Measurements from ENCODE around the gene LCMT2.

LCMT2 gene

DNA sequence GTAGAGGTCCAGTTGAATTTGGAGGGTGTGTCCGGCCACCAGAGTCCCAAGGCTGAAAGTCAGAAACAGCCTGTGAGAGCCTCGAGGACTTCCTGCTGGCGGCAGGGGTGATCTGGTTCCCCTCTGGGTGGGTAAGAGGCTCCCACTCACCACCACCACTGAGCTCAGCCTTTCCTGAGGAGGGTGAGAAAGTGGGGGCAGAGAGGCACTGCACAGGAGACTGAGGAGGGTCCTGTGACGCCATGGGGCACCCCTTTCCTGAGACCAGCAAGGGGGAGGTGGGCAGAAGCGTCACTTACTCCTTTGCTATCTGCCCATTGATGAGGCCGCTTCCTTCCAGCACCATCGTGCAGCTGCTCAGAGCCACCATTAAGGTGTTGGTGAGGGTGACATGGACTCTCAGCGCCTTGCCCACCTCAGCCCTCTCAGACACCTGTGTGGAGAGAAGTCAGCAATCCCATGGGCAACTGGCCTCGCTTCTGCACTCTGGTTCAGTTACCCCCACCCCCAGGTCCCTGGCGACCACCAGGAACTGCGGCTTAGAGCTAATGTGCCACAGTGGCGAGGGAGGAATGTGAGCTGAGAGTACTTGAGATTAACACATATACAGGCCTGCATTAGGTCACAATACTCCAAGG is 53.7 kb downstream of the LCMT2 start:
- Histone ChIP-seq H3K27me3 (replicated peaks; ENCODE audit: insufficient read depth, low read length) (no peaks in the 10 kb centered on the region), H2AFZ (ENCODE audit: low read length) (no peak overlapping the region)
- TF ChIP-seq EZH2phosphoT487 (IDR thresholded peaks at IDR 0.05; ENCODE audit: low read length) (no peak), EZH2 (optimal IDR thresholded peaks at IDR 0.05; ENCODE audit: low read depth, low read length) (no peak)
- TF ChIP-seq, protein P1, sequence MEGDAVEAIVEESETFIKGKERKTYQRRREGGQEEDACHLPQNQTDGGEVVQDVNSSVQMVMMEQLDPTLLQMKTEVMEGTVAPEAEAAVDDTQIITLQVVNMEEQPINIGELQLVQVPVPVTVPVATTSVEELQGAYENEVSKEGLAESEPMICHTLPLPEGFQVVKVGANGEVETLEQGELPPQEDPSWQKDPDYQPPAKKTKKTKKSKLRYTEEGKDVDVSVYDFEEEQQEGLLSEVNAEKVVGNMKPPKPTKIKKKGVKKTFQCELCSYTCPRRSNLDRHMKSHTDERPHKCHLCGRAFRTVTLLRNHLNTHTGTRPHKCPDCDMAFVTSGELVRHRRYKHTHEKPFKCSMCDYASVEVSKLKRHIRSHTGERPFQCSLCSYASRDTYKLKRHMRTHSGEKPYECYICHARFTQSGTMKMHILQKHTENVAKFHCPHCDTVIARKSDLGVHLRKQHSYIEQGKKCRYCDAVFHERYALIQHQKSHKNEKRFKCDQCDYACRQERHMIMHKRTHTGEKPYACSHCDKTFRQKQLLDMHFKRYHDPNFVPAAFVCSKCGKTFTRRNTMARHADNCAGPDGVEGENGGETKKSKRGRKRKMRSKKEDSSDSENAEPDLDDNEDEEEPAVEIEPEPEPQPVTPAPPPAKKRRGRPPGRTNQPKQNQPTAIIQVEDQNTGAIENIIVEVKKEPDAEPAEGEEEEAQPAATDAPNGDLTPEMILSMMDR (IDR thresholded peaks at IDR 0.05; ENCODE audit: low read length), result no peak

DNA sequence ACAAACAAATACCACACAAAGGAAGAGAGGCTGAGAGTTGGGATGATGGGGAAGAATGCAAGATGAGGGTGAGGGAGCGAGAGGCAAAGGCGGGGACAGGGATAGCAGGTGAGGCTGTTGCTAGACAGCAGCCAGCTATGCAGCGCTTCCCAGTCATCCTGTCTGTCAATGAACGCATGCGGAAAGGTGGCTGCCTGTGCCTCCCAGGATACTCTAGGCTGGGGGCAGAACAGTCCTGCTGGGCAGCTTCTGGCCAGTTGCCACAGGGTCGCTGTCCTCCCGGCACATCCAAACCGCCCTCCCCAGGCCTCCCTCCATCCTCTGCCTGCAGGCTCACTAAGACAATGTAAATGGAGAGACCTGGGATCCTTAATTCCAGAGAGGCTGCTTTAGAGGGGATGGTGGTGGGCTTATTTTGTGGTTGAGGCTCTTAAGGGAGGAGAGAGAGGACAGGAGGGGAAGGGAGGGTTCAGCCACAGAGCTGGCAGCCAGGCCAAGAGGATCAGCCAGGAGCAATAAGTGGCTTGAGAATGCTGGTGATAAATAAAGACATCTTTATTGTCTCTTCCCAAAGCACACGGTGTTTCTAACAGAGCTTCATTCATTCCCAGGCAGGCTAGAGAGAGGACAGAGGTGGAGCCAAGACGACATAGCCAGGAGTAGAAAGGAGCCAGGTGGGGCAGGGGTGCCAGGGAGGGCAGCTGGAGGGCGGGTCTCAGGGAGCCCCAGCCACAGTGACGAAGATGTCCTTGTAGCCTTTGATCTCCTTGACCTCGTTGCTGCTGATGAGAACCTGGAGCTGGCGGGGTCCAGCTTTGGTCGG is 54.4 kb downstream of the LCMT2 start:
- peaks cover 1% of the 10 kb centered on the region; the same call in 1 of the 2 replicates for H3K4me1 ChIP-seq (ENCODE audit: low read length)
- no peaks in the 10 kb centered on the region for H3K9me2 ChIP-seq (replicated peaks; ENCODE audit: insufficient read depth, low read length)
- H3F3A ChIP-seq (ENCODE audit: insufficient read depth, low read length), result no peaks in the 10 kb centered on the region
- H3K79me2 ChIP-seq (ENCODE audit: low read length), result no peaks in the 10 kb centered on the region
- H2AFZ ChIP-seq (ENCODE audit: low read length), result no peak overlapping the region
- no peak overlapping the region for H3K9ac ChIP-seq (ENCODE audit: low read length)
- no peaks in the 10 kb centered on the region for H4K20me1 ChIP-seq (ENCODE audit: insufficient read depth, low read length)
- H3K27me3 ChIP-seq (replicated peaks; ENCODE audit: insufficient read depth, low read length), result no peaks in the 10 kb centered on the region
- no peak overlapping the region for H3K27ac ChIP-seq (ENCODE audit: low read length)
- no peaks in the 10 kb centered on the region for H3K36me3 ChIP-seq (replicated peaks; ENCODE audit: insufficient read depth, low read length)
- TF ChIP-seq, protein P1 (IDR thresholded peaks at IDR 0.05; ENCODE audit: low read length), result no peak
- no peak for TF ChIP-seq EZH2 (optimal IDR thresholded peaks at IDR 0.05; ENCODE audit: low read depth, low read length)
- no peak for TF ChIP-seq EZH2phosphoT487 (IDR thresholded peaks at IDR 0.05; ENCODE audit: low read length)
- no peak overlapping the region for H3K4me2 ChIP-seq (ENCODE audit: low read depth, low read length)
- H3K9me3 ChIP-seq (replicated peaks; ENCODE audit: insufficient read depth, low read length), result no peaks in the 10 kb centered on the region
- no peak overlapping the region for H3K4me3 ChIP-seq (ENCODE audit: low read length)
- DNase-seq, result no peak

More for the DNA sequence above, 53.7 kb downstream of the LCMT2 start:
- DNase-seq, result no peak
- no peak overlapping the region for H3K4me2 ChIP-seq (ENCODE audit: low read depth, low read length)
- no peaks in the 10 kb centered on the region for H3K36me3 ChIP-seq (replicated peaks; ENCODE audit: insufficient read depth, low read length)
- H3K9me3 ChIP-seq (replicated peaks; ENCODE audit: insufficient read depth, low read length), result no peaks in the 10 kb centered on the region
- H3K9ac ChIP-seq (ENCODE audit: low read length), result no peak overlapping the region
- no peaks in the 10 kb centered on the region for H4K20me1 ChIP-seq (ENCODE audit: insufficient read depth, low read length)
- no peaks in the 10 kb centered on the region for H3K4me1 ChIP-seq (ENCODE audit: low read length)
- H3K79me2 ChIP-seq (ENCODE audit: low read length), result no peaks in the 10 kb centered on the region
- no peaks in the 10 kb centered on the region for H3K9me2 ChIP-seq (replicated peaks; ENCODE audit: insufficient read depth, low read length)
- H3F3A ChIP-seq (ENCODE audit: insufficient read depth, low read length), result no peaks in the 10 kb centered on the region
- no peak overlapping the region for H3K4me3 ChIP-seq (ENCODE audit: low read length)
- H3K27ac ChIP-seq (ENCODE audit: low read length), result no peak overlapping the region

DNA sequence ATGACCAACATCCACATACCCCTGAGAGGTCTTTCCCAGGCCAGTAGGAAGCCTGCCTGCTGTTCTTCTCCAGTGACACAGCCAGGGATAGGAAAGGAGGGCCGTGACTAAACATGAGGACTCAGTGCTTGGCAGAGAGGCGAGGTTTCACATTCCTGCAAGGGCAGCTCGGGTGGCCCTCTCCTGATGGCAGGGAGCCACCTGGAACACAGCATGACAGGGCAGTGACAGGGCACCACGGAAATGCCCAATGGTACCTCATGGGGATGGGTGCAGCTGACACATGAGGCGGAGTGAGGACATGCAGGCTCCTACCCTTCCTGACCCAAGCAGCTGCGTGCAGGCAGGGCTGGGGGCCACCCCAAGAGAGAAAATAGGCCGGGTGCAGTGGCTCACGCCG is 56.2 kb downstream of the LCMT2 start:
- no peak overlapping the region for H2AFZ ChIP-seq (ENCODE audit: low read length)
- no peak overlapping the region for H3K27ac ChIP-seq (ENCODE audit: low read length)
- TF ChIP-seq EZH2phosphoT487 (IDR thresholded peaks at IDR 0.05; ENCODE audit: low read length) (no peak), EZH2 (optimal IDR thresholded peaks at IDR 0.05; ENCODE audit: low read depth, low read length) (no peak)
- TF ChIP-seq, protein P1 (IDR thresholded peaks at IDR 0.05; ENCODE audit: low read length), result no peak

More for the DNA sequence above, 56.2 kb downstream of the LCMT2 start:
- H3K9me2 ChIP-seq (replicated peaks; ENCODE audit: insufficient read depth, low read length), result no peaks in the 10 kb centered on the region
- DNase-seq, result no peak
- H3F3A ChIP-seq (ENCODE audit: insufficient read depth, low read length), result no peaks in the 10 kb centered on the region
- H3K9me3 ChIP-seq (replicated peaks; ENCODE audit: insufficient read depth, low read length), result no peaks in the 10 kb centered on the region
- peaks cover 12% of the 10 kb centered on the region for H3K4me1 ChIP-seq (ENCODE audit: low read length)
- no peak overlapping the region for H3K4me3 ChIP-seq (ENCODE audit: low read length)
- H3K79me2 ChIP-seq (ENCODE audit: low read length), result no peaks in the 10 kb centered on the region
- H3K9ac ChIP-seq (ENCODE audit: low read length), result no peak overlapping the region
- no peak overlapping the region for H3K4me2 ChIP-seq (ENCODE audit: low read depth, low read length)
- H3K36me3 ChIP-seq (replicated peaks; ENCODE audit: insufficient read depth, low read length), result no peaks in the 10 kb centered on the region
- H3K27me3 ChIP-seq (replicated peaks; ENCODE audit: insufficient read depth, low read length), result no peaks in the 10 kb centered on the region
- H4K20me1 ChIP-seq (ENCODE audit: insufficient read depth, low read length), result no peaks in the 10 kb centered on the region
